MM.1S (cell line): Measurements from ENCODE around the gene LY6G6C.

ENCODE experiments used
- CTCF ChIP-seq: fragments of 300-600 bp; sonication (generic); IDR thresholded peaks from 2 replicates; pipeline ENCODE4 v1.5.1; 2016; ENCODE audit warnings: antibody characterized with exemption, low read length, mixed read lengths
- EZH2 ChIP-seq: fragments of 300-600 bp; sonication (generic); optimal IDR thresholded peaks from 2 replicates; pipeline ENCODE3; 2017; ENCODE audit warnings: low read depth, mild to moderate bottlenecking, antibody characterized with exemption, low read length, mixed read lengths
- EZH2phosphoT487 ChIP-seq: fragments of 300-600 bp; sonication (generic); IDR thresholded peaks from 2 replicates; pipeline ENCODE4 v1.6.1; 2018; ENCODE audit warnings: antibody characterized with exemption, low read length

DNA sequence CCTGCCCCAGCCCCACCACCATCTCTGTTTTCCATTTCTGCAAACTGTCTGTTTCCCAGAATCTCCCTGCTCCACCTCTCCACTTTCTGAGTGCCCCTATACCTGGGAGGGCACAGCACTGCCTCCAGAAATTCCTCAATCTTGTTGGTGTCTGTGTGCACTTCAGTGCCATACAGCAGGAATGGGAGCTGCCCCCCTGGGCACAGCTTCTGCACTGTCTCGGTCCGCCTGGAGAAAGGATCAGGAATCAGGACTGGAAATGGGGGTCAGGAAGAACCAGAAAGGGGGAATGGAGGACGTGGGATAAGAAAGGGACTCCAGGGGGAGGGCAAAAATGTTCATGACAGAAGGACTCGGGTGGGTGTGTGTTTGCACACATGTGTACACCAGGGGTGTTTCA lies 12.2 kb upstream of the LY6G6C start:
- no peak for TF ChIP-seq CTCF
- no peak for TF ChIP-seq EZH2
- TF ChIP-seq EZH2phosphoT487: no peak
